ENCODE measurements around the gene GPM6B.

Gene GPM6B

DNA sequence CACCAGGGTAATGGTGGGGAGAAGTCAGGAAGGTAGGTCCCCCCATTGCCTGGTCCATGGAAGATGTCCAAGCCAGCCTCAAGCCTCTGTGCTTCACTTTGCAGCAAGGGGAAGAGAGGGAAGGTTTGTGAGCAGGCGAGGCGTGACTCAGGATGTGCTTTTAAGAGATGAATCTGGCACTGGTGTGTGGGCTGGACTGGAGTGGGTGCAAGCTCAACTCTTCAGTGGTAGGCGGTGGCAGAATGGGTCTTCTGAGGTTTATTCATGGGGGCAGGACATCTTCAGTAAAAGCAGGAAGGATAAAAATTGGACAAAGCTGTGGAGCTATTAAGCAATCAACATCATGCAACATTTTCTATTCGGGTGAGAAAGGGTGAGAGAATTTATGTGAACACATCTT is 19.4 kb downstream of the GPM6B start:
- H3K27me3 ChIP-seq (ENCODE audit: control insufficient read depth in 5 of 5, insufficient read depth in 4 of 5, low read length in 5 of 5): peaks cover 0 to 25% (median 5%) of the 10 kb centered on the region in 5 donors
- peaks cover 0 to 4% (median 4%) of the 10 kb centered on the region in 5 donors for H3K9me3 ChIP-seq (ENCODE audit: control insufficient read depth in 5 of 5, low read length in 5 of 5)
- H3K27ac ChIP-seq (ENCODE audit: low read depth, low read length): no peak overlapping the region
- no peaks in the 10 kb centered on the region for H3K36me3 ChIP-seq (ENCODE audit: control insufficient read depth in 5 of 5, insufficient read depth in 5 of 5, low read length in 5 of 5)
- H3K4me1 ChIP-seq (ENCODE audit: control insufficient read depth in 5 of 5, insufficient read depth in 5 of 5, low read length in 5 of 5): no peaks in the 10 kb centered on the region
- H3K4me3 ChIP-seq (ENCODE audit: low read depth in 1 of 5, low read length in 5 of 5): no peak overlapping the region
- no peak overlapping the region for H3K9ac ChIP-seq (ENCODE audit: low read length in 5 of 5)

GRCh38 chrX:13794417-13794816 is 22.5 kb downstream of the GPM6B start:
- Histone ChIP-seq H3K9ac (ENCODE audit: low read length in 5 of 5) (no peak overlapping the region), H3K27ac (ENCODE audit: low read depth, low read length) (no peak overlapping the region), H3K4me1 (ENCODE audit: control insufficient read depth in 5 of 5, insufficient read depth in 5 of 5, low read length in 5 of 5) (no peaks in the 10 kb centered on the region), H3K9me3 (ENCODE audit: control insufficient read depth in 5 of 5, low read length in 5 of 5) (no peaks in the 10 kb centered on the region), H3K4me3 (ENCODE audit: low read depth in 1 of 5, low read length in 5 of 5) (no peak overlapping the region), H3K36me3 (ENCODE audit: control insufficient read depth in 5 of 5, insufficient read depth in 5 of 5, low read length in 5 of 5) (no peaks in the 10 kb centered on the region), H3K27me3 (ENCODE audit: control insufficient read depth in 5 of 5, insufficient read depth in 4 of 5, low read length in 5 of 5) (peaks cover 0 to 18% (median 5%) of the 10 kb centered on the region in 5 donors)

GRCh38 chrX:13793897-13794296 is 23.0 kb downstream of the GPM6B start:
- no peak overlapping the region for H3K9ac ChIP-seq (ENCODE audit: low read length in 5 of 5)
- H3K4me3 ChIP-seq (ENCODE audit: low read depth in 1 of 5, low read length in 5 of 5): no peak overlapping the region
- no peaks in the 10 kb centered on the region for H3K36me3 ChIP-seq (ENCODE audit: control insufficient read depth in 5 of 5, insufficient read depth in 5 of 5, low read length in 5 of 5)
- no peak overlapping the region for H3K27ac ChIP-seq (ENCODE audit: low read depth, low read length)
- H3K4me1 ChIP-seq (ENCODE audit: control insufficient read depth in 5 of 5, insufficient read depth in 5 of 5, low read length in 5 of 5): no peaks in the 10 kb centered on the region
- peaks cover 0 to 18% (median 8%) of the 10 kb centered on the region in 5 donors for H3K27me3 ChIP-seq (ENCODE audit: control insufficient read depth in 5 of 5, insufficient read depth in 4 of 5, low read length in 5 of 5)
- H3K9me3 ChIP-seq (ENCODE audit: control insufficient read depth in 5 of 5, low read length in 5 of 5): no peaks in the 10 kb centered on the region

GRCh38 chrX:13791559-13791958 is 25.3 kb downstream of the GPM6B start:
- Histone ChIP-seq H3K4me3 (ENCODE audit: low read depth in 1 of 5, low read length in 5 of 5) (no peak overlapping the region), H3K9me3 (ENCODE audit: control insufficient read depth in 5 of 5, low read length in 5 of 5) (no peaks in the 10 kb centered on the region), H3K9ac (ENCODE audit: low read length in 5 of 5) (no peak overlapping the region), H3K27ac (ENCODE audit: low read depth, low read length) (no peak overlapping the region), H3K4me1 (ENCODE audit: control insufficient read depth in 5 of 5, insufficient read depth in 5 of 5, low read length in 5 of 5) (no peaks in the 10 kb centered on the region), H3K27me3 (ENCODE audit: control insufficient read depth in 5 of 5, insufficient read depth in 4 of 5, low read length in 5 of 5) (peaks cover 0 to 7% (median 2%) of the 10 kb centered on the region in 5 donors), H3K36me3 (ENCODE audit: control insufficient read depth in 5 of 5, insufficient read depth in 5 of 5, low read length in 5 of 5) (no peaks in the 10 kb centered on the region)

DNA sequence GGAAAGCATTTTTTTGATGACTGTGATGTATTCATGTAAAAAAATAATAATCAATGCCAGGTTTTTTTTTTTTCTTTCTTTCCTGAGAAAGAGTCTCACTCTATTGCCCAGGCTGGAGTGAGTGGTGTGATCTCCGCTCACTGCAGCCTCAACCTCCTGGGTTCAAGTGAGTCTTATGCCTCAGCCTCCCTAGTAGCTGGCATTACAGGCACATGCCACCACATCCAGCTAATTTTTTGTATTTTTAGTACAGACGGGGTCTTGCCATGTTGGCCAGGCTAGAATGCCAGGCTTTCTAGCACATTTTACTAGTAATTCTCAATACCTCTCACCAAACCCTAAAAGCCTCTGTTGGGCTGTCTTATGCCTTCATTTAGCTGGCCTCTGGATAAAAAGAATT is 25.7 kb downstream of the GPM6B start:
- Histone ChIP-seq H3K4me3 (ENCODE audit: low read depth in 1 of 5, low read length in 5 of 5) (no peak overlapping the region), H3K27ac (ENCODE audit: low read depth, low read length) (no peak overlapping the region)

DNA sequence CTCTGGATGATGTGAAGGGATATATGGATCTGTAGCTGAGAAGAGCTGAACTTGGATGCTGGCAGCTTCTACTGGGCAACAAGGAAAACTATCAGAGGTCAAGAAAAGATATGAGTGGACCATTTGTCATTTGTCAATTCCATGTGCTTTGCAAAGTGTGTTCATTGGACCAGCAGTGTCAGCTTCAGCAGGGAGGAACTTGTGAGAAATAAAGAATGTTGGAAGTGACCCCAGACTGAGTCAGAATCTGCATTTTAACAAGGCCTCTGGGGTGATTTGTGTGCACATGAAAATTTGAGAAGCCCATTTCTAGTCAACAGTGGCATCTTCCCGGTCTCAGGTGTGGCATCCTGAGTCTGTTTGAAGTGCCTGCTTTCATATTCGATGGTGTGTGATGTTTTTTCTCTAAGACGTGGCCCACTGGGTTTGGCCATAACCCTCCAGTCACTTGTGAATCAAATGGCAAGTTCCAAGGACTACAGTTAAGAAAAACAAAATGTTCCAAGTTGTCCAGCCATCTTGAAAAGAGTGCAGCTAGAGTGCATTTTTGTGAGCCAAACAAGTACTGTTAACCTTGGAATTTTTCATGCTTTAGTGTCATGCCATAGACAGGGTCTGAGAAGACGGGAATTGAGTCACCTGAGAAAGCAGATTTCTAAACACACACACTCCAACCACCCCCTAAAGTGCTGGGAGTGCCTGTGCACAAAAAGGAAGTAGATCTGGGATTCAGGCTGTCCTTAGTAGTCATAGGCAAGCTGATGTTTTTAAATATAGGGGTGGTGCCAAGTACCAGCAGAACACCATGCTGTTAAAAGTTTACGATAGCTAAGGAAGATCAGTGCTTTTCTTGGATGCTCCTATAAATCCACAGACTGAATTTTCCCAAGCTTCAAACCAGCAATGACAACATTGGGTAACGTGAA is 26.4 kb downstream of the GPM6B start:
- Histone ChIP-seq H3K4me1 (ENCODE audit: control insufficient read depth in 5 of 5, insufficient read depth in 5 of 5, low read length in 5 of 5) (no peaks in the 10 kb centered on the region), H3K27me3 (ENCODE audit: control insufficient read depth in 5 of 5, insufficient read depth in 4 of 5, low read length in 5 of 5) (peaks cover 2 to 15% (median 5%) of the 10 kb centered on the region in 5 donors), H3K9ac (ENCODE audit: low read length in 5 of 5) (no peak overlapping the region), H3K27ac (ENCODE audit: low read depth, low read length) (no peak overlapping the region), H3K9me3 (ENCODE audit: control insufficient read depth in 5 of 5, low read length in 5 of 5) (no peaks in the 10 kb centered on the region), H3K4me3 (ENCODE audit: low read depth in 1 of 5, low read length in 5 of 5) (no peak overlapping the region), H3K36me3 (ENCODE audit: control insufficient read depth in 5 of 5, insufficient read depth in 5 of 5, low read length in 5 of 5) (no peaks in the 10 kb centered on the region)

More for the DNA sequence above, 25.7 kb downstream of the GPM6B start:
- H3K4me1 ChIP-seq (ENCODE audit: control insufficient read depth in 5 of 5, insufficient read depth in 5 of 5, low read length in 5 of 5): no peaks in the 10 kb centered on the region
- no peaks in the 10 kb centered on the region for H3K36me3 ChIP-seq (ENCODE audit: control insufficient read depth in 5 of 5, insufficient read depth in 5 of 5, low read length in 5 of 5)
- H3K9me3 ChIP-seq (ENCODE audit: control insufficient read depth in 5 of 5, low read length in 5 of 5): no peaks in the 10 kb centered on the region
- H3K27me3 ChIP-seq (ENCODE audit: control insufficient read depth in 5 of 5, insufficient read depth in 4 of 5, low read length in 5 of 5): peaks cover 1 to 8% (median 2%) of the 10 kb centered on the region in 5 donors
- H3K9ac ChIP-seq (ENCODE audit: low read length in 5 of 5): no peak overlapping the region

DNA sequence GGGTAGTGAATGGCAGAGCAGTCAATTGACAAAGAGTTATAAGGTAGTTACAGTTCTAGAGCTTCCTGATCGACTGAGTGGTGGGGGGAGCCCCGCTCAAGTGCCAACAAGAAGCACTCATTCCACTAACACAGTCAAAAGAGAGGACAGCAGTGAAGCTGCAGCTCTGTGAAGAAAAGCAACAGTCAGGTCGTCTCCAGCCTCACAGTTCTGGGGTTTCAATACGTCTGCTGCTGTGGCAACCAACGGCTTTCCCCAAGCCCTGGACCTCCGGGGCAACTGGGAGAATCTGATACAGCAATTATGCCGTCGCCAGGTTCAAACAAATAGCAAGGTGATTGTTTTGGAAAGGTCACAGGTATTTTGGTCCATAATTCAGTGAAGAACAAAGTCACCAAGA is 30.8 kb downstream of the GPM6B start:
- Histone ChIP-seq H3K4me1 (ENCODE audit: control insufficient read depth in 5 of 5, insufficient read depth in 5 of 5, low read length in 5 of 5) (no peaks in the 10 kb centered on the region), H3K9me3 (ENCODE audit: control insufficient read depth in 5 of 5, low read length in 5 of 5) (no peaks in the 10 kb centered on the region), H3K9ac (ENCODE audit: low read length in 5 of 5) (no peak overlapping the region), H3K27ac (ENCODE audit: low read depth, low read length) (no peak overlapping the region), H3K27me3 (ENCODE audit: control insufficient read depth in 5 of 5, insufficient read depth in 4 of 5, low read length in 5 of 5) (peaks cover 2 to 23% (median 10%) of the 10 kb centered on the region in 5 donors), H3K36me3 (ENCODE audit: control insufficient read depth in 5 of 5, insufficient read depth in 5 of 5, low read length in 5 of 5) (no peaks in the 10 kb centered on the region), H3K4me3 (ENCODE audit: low read depth in 1 of 5, low read length in 5 of 5) (no peak overlapping the region)

DNA sequence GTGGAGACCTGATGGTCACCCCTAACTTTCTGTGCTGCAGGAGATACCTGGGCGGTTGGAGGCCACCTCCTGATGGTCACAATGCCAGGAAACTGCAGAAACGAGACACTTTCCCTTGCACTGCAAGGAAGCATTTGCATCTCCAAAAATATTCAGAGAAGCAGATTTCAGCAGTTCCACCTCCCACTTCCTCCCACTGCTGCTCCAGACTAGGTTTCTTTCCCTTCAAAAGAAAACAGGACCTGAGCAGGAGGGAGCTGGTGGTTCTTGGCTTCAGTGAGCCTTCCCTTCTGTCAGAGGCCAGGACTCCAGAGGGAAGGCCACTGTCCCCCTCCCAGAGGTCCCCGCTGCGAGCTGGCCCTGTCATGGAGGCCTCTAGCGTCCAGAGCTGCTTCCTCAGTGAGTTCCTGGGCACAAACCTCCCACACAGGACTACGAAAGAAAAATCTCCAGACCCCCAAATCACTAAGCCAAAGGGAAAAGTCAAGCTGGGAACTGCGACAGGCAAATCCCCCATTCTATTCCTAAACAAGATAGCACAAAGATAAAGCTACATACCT is 35.9 kb downstream of the GPM6B start:
- H3K4me3 ChIP-seq (ENCODE audit: low read depth in 1 of 5, low read length in 5 of 5): no peak overlapping the region
- peaks cover 0 to 19% (median 13%) of the 10 kb centered on the region in 5 donors for H3K27me3 ChIP-seq (ENCODE audit: control insufficient read depth in 5 of 5, insufficient read depth in 4 of 5, low read length in 5 of 5)
- H3K27ac ChIP-seq (ENCODE audit: low read depth, low read length): no peak overlapping the region
- H3K4me1 ChIP-seq (ENCODE audit: control insufficient read depth in 5 of 5, insufficient read depth in 5 of 5, low read length in 5 of 5): no peaks in the 10 kb centered on the region
- H3K9ac ChIP-seq (ENCODE audit: low read length in 5 of 5): no peak overlapping the region
- H3K36me3 ChIP-seq (ENCODE audit: control insufficient read depth in 5 of 5, insufficient read depth in 5 of 5, low read length in 5 of 5): peaks cover 2 to 5% (median 3%) of the 10 kb centered on the region in 5 donors
- H3K9me3 ChIP-seq (ENCODE audit: control insufficient read depth in 5 of 5, low read length in 5 of 5): no peaks in the 10 kb centered on the region

GRCh38 chrX:13778916-13779315 is 38.0 kb downstream of the GPM6B start:
- no peaks in the 10 kb centered on the region for H3K9me3 ChIP-seq (ENCODE audit: control insufficient read depth in 5 of 5, low read length in 5 of 5)
- H3K4me1 ChIP-seq (ENCODE audit: control insufficient read depth in 5 of 5, insufficient read depth in 5 of 5, low read length in 5 of 5): no peaks in the 10 kb centered on the region
- peaks cover 4 to 16% (median 13%) of the 10 kb centered on the region in 5 donors for H3K36me3 ChIP-seq (ENCODE audit: control insufficient read depth in 5 of 5, insufficient read depth in 5 of 5, low read length in 5 of 5)
- H3K9ac ChIP-seq (ENCODE audit: low read length in 5 of 5): no peak overlapping the region
- no peak overlapping the region for H3K4me3 ChIP-seq (ENCODE audit: low read depth in 1 of 5, low read length in 5 of 5)
- no peak overlapping the region for H3K27ac ChIP-seq (ENCODE audit: low read depth, low read length)
- H3K27me3 ChIP-seq (ENCODE audit: control insufficient read depth in 5 of 5, insufficient read depth in 4 of 5, low read length in 5 of 5): peaks cover 0 to 14% (median 8%) of the 10 kb centered on the region in 5 donors

GRCh38 chrX:13776387-13776786 is 40.5 kb downstream of the GPM6B start:
- H3K27ac ChIP-seq (ENCODE audit: low read depth, low read length): no peak overlapping the region
- H3K36me3 ChIP-seq (ENCODE audit: control insufficient read depth in 5 of 5, insufficient read depth in 5 of 5, low read length in 5 of 5): peaks cover 4 to 19% (median 13%) of the 10 kb centered on the region in 5 donors
- no peak overlapping the region for H3K9ac ChIP-seq (ENCODE audit: low read length in 5 of 5)
- no peaks in the 10 kb centered on the region for H3K9me3 ChIP-seq (ENCODE audit: control insufficient read depth in 5 of 5, low read length in 5 of 5)
- peaks cover 0 to 3% (median 3%) of the 10 kb centered on the region in 5 donors for H3K27me3 ChIP-seq (ENCODE audit: control insufficient read depth in 5 of 5, insufficient read depth in 4 of 5, low read length in 5 of 5)
- no peaks in the 10 kb centered on the region for H3K4me1 ChIP-seq (ENCODE audit: control insufficient read depth in 5 of 5, insufficient read depth in 5 of 5, low read length in 5 of 5)
- no peak overlapping the region for H3K4me3 ChIP-seq (ENCODE audit: low read depth in 1 of 5, low read length in 5 of 5)
